HG02943 (cell line): ENCODE measurements around the gene BTBD17.
A peak's percentile ranks its signal among the peaks of the same experiment; 100 is the strongest.

ENCODE experiments used
- ATAC-seq: cut with Tn5 transposase; IDR thresholded peaks from one replicate; pipeline ENCODE4 v1.9.1; 2021; ENCODE audit warnings: mild to moderate bottlenecking, low read depth, moderate library complexity; ENCODE audit not compliant: unreplicated experiment

BTBD17 gene

DNA sequence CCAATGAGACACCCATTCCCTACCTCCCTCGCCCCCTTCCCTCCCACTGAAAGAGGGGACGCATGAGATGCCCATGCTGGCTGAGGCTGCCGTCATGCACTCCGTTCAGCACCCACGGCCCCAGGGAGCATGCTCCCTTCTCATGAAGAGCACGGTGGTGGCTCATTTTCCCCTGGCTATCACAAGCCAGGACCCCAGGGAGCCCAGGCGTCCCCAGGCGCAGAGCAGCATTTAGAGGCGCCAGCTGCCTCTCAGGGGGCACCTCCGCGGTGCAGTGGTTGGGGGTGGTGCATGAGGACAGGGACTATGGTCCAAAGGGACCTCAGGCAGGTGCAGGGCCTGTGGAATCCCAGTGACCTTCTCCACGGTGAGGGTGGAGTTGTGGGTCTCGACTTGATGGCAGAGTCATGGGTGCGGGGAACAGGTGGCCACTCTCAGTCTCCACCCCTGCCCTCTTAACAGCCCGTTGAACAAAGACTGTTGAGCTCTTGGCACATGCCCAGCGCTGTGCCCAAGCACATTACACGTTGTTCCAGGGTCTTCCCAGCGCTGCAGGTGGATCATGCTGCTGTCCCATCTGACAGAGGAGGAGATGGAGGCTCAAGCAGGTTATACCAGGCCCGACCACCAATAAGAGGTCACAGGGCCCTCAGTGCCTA, 22.0 kb downstream of the BTBD17 start:
- no peak for ATAC-seq

DNA sequence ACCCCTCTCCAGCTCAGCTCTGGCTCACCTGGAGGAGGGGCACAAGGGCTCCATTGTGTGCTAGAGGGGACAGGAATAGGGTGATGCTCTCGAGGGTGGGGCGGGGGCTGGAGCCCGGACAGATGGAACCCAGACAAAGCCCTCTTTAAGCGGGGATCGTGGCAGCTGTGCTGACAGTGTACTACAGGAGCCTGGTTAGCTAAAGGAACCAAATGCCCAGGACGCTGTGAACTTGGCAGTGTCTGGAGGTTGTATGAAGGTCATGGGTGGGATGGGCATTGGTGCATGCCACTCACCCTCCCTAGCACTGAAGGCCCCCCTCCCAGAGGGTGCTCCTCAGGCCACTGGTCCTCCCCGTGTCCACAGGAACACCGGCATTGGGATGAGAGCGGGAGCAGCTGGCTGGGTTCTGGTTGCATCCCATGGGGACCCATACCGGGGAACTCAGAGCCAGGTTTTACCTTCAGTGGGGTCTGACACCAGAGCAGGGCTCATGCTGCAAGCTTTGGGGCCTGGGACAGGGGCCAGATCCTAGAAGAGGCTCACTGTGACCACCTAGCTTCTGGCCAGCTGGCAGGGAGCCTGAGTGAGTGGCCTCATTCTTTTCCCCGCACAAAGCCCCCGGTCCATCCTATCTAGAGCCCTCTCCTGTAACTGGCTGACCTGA, 23.7 kb downstream of the BTBD17 start:
- ATAC-seq: no peak

DNA sequence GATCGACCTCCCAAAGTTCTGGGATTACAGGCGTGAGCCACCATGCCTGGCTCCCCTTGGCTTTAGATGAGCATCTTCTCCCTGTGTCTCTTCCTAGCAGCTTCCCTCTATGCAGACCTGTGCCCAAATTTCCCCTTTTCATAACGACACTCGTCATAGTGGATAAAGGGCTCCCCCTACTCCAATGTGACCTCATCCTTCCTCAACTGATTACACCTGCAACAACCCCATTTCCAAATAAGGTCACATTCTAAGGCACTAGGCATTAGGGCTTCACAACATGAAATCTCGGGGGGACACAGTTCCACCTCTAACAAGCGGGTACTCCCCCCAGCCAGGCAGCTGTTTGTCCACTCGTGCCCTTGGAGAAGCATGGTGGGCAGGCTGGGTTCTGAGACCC, 25.4 kb downstream of the BTBD17 start:
- no peak for ATAC-seq

DNA sequence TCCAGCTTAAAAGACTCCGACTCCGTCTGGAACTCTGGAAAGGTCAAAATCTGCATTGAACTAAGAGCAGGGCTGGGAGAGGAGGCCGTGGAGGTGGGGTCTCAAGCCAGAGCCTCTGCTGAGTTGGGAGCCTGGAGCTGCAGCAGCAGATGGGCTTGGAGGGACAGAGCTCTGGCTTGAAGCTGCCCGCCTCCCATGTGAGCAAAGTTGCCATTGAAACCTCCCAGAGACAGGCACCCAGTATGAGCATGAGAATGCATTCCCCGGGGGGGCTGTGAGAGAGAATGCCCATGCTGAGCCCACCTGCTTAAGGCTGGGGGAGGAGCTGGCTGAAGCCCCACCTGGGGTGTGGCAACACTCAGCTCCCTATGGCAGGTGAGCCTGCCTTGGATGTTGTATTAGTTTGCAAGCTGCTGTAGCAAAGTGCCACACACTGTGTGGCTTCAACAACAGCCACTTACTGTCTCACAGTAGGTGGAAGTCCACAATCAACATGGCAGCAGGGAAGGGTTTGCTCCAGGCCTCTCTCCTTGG, 26.1 kb downstream of the BTBD17 start:
- ATAC-seq: no peak

DNA sequence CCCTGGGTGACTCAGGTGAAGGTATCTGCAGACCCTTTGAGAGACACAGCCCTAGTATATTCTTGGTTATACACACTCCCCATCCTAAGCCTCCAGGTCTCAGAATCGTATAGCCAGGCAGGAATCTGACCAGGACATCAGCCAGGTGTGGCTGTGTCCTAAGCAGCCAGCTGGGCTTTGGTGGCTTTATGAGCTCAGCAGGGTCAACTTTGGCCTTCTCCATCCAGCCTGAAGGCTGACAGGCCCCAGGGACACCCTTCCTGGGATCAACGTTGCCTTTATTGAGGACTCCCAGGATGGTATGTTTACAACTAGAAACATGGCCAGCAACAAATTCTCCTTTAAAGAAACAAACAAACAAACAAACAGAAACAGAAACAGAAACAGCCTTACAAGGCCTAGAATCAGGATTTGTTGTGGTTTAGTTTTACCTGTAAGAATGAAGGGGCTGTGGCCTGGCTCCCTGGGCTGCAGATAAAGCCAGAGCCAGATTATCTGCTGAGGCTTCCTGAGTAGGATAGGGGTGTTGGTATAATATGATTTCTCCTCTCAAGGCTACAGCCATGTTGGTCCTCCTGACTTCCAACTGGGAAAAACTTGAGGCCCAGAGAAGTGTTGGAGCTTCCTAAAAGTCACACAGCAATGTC, 27.2 kb downstream of the BTBD17 start:
- ATAC-seq: no peak

DNA sequence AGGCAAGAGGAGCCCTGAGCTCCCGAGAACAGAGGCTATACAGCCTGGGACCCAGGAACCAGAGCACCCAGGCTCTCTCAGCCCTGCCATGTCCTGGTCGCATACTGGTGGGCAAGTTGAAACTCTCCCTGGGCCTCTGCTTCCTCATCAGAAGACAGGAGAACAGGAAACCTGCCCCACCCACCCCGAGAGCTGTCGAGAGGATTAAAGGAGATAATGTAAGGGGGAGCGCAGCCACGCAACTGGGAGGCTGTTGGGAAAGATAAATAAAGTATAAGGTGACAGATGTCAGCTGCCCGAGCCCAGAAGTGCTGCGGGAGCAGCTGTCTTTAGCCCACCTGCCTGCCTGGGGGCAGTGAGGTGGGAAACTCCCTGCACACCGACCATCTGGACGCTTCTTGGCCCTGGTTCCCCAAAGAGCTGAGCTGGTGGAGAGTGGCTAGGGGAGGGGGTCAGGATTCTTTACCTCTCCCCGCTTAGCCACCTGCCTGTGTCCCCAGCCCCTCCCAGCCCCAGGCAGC, 28.8 kb downstream of the BTBD17 start:
- ATAC-seq: no peak

DNA sequence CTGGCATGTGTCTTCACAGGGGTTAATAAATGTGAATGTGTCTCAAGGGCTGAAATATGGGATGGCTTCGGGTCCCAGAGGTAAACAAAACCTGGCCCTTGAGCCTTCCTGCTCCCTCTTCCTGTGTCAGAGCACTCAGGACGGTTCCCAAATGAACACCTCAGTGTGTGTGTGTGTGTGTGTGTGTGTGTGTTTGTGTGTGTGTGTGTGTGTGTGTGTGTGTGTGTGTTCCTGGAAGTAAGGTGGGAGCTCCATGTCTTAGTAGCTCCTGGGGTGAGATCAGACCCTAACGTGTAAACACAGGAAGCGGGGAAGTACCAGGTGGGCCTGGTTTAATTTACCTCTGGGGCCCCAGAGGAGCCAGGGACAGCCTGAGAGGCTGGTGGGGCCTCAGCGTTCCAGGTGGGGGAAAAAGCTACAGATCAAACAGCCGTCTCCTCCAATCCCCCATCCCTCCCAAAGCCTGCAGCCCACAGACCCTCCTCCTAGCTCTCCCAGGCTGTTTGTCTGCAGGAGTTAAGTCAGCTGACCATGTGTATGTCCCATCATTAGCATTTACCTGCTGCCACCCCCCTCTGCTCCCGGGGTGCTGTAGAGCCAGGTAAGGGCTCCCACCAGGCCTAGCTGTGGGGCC, 29.5 kb downstream of the BTBD17 start:
- no peak for ATAC-seq

DNA sequence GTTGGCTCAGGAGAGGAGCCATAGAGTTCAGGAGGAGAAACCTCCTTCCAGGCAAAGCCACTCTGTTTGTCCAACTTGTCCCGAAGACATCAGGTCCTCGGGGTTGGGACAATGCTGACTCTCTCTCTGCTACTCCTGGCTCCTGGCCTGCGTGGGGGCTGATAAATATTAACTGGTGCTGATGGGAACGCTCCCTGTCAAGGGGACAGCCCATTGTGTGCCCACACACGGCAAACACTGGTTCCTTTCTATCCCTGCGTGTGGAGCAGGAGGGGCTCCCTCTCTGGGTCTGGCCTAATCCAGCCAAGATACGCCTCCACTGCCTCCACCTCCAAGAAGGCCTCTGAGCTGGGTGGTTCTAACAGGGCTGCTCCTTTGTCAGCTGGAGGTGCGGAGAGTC, 31.2 kb downstream of the BTBD17 start:
- no peak for ATAC-seq

DNA sequence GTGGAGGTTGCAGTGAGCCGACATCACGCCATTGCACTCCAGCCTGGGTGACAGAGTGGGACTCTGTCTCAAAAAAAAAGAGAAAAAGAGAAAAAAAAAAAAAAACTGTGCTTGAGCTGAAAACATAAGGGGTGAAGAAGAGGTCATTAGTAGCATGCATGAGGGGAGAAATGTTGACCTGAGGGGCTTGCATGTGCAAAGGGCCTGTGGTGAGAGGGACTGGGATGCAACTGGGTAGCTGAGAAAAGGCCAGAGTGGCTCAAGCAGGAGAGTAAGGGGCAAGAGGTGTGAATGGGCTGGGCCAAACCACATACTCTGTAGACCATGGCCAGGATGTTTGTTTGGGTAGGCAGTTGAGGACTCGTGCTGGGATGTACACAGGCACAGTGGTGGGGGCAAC, 32.3 kb downstream of the BTBD17 start:
- no peak for ATAC-seq

DNA sequence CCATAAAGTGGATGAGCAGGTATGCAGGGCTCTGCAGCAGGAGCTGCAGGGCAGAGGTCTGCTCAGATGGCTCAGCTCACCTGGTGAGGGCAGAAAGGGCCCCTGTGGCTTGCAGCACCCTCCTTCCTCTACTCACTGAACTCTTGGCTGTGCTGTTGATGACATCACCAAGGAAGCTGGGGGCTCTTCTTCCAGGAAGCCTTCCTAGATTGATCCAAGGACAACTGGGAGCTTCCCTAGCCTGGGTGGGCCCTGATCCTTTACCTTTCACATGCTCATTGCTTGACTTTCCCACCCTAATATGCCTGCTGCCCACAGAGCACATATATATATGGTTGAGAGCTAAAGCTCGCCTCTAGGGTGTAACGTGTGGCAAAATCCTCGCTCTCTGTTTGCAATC, 33.2 kb downstream of the BTBD17 start:
- no peak for ATAC-seq

DNA sequence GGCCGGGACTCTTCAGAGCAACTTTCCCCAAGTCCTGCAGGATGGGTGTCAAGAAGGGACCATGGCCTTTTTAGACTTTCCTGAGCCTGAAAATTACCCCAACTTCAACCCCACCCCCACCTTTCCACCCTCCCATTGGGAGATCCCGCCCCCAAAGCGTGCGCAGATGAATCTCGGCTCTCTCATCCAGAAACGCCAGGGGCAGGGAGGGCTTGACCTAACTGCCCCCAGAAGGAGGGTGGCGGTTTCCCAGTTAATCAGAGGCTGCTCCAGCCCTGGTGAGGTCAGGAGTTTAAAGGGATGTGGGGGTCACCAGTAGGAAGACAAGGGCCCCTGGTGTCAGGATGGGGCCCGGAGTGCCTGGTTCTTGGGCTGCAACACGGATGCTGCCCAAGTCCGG, 35.2 kb downstream of the BTBD17 start:
- no peak for ATAC-seq

DNA sequence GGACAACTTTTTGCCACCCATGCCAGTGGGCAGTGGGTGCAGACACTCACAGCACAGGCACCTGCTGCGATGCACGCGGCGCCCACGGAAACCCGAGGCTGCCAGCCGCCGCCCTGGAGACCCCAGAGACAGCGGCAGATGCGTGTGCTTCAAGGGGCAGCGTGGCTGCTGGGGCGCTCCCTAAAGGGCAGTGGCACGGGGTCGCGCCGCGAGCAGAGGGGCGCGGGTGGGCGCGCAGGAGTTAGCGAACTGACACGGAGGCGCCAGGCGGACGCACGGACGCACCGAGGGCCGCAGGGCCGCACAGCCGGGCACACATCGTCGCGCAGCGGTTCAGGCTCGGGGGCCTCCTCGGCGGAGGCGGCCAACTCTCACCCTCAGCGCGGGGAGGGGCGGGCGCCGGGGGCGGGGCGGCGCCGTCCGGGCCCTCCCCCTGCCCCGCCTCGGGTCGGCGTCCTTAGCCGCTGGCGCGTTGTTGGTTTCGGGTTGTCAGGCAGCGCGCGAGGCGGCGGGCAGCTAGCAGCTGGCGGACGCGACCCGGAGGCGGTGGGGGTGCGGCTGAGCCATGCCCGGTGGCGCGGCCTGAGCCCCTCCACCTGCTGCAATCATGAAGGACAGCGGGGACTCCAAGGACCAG, 35.8 kb downstream of the BTBD17 start, which contains the start of gene KIF19:
KIF19 (plus strand) TSS at position 484 of the 637 bp plus-strand sequence; CDS start at position 608, 124 bp downstream.
- ATAC-seq: peak; percentile 74

DNA sequence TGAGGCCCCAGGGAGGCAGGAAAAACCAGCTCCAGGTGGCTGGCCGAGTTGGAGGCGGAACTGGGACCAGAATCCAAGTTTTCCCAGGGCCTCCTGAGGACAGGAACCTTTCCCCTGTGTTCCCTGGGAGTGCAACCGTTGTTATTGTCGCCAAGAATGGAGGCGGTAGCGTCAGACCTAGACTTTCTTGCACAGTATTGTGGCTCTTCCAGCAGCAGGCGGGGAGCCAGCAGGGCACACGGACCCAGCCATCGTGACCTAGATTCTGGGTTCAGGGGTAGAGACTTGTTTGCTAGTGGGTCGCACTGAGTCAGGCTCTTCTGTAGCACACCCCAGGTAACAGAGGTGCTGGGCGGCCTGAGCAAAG, 36.3 kb downstream of the BTBD17 start:
- ATAC-seq: no peak

DNA sequence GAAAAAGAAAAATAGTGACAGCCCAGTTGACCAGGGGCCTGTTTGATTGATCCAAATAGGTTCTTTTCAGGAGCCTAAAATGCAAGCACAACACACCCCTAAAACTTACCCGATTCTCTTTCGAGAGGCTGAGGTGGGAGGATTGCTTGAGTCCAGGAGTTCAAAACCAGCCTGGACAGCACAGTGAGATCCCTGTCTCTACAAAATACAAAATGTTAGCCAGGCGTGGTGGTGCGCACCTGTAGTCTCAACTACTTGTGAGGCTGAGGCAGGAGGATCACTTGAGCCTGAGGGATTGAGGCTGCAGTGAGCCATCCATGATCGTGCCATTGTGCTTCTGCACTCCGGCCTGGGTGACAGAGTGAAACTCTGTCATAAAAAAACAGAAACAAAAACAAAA, 37.1 kb downstream of the BTBD17 start:
- ATAC-seq: no peak

DNA sequence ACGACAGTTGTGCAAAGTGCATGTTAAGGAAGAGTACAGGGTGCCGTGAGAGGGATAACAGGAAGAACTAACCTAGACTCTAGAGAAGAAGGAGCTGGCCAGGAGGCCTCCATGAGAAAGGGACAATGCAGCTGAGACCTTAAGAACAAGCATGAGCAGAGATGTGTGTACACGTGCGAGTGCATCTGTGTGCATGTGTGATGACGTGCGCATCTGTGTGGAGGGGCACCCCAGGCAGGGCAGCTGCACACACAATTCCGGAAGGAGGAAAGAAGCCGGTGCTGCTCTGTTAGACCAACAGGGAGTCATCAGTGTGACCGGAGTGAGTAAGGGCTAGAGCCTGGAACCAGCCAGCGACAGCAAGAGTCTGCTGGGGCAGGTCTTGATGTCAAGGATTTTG, 43.3 kb downstream of the BTBD17 start:
- ATAC-seq: no peak

DNA sequence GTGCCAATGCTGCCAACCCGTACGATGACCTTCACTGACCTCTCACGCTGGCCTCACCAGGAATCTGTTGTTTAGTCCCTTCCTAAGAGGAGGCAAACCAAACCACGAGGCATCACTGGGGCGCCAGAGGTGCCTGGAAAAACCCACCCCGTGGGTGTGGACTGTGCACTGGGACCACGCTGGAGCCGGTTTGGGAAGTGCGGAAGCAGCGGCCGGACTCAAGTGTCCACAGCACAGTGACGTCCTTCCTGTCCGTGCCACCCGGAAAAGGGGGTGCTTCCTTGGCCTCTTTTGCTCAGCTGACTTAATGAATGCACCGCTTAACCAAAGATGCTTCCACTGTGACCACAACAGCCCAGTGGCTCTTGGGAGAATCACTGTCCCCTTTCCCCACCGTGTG, 44.6 kb downstream of the BTBD17 start:
- ATAC-seq: no peak

DNA sequence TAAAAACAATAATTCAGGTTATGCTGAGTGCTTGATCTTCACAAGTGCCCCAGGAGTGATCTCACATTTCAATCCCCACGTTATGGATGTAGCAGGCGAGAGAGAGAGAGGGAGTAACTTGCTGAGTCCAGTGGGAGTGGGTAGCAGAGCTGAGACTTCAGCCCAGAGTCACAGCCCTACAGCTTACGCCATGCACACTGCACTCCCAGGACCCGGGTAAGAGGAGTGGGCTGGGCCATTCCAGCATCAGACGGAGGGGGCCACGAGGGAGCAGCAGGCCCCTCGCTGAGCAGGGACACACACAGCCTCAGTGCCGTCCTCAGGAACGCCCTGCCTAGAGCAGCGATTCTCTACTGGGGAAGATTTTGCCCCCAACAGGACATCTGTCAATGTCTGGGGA, 45.4 kb downstream of the BTBD17 start:
- no peak for ATAC-seq

DNA sequence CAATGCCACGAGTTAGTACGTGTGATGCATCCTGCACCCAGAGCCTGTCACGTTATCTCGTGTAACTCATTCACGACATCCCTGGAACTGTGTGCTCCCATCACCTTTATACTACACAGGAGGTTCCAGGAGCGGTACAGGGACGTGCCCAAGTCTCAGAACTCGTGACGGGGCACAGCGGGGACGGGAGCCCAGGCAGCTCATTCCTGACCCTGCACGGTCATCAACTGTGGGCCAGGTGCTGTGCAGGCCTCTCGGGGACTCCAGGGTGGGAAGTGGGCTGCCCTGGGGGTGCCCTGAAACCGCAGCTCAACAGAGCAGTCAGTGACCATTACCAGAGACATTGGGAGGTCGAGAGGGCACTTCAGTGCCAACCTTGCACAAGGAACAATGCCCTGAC, 46.8 kb downstream of the BTBD17 start:
- no peak for ATAC-seq

DNA sequence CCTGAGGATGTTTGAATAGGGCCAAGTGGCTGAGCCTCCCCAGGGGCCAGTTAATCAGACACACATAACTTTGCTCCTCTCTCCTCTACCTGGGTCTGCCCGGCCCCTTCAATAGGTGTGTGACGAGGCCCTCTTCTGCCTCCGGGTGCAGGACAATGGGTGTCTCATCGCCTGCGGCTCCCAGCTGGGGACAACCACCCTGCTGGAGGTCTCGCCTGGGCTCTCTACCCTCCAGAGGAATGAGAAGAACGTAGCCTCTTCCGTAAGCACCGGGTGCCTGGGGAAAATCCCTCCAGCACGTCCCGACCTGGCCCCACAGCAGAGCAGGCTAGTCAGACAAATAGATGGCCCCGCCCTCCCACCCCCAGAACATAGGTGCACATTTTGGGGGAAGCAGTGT, 51.8 kb downstream of the BTBD17 start:
- no peak for ATAC-seq

DNA sequence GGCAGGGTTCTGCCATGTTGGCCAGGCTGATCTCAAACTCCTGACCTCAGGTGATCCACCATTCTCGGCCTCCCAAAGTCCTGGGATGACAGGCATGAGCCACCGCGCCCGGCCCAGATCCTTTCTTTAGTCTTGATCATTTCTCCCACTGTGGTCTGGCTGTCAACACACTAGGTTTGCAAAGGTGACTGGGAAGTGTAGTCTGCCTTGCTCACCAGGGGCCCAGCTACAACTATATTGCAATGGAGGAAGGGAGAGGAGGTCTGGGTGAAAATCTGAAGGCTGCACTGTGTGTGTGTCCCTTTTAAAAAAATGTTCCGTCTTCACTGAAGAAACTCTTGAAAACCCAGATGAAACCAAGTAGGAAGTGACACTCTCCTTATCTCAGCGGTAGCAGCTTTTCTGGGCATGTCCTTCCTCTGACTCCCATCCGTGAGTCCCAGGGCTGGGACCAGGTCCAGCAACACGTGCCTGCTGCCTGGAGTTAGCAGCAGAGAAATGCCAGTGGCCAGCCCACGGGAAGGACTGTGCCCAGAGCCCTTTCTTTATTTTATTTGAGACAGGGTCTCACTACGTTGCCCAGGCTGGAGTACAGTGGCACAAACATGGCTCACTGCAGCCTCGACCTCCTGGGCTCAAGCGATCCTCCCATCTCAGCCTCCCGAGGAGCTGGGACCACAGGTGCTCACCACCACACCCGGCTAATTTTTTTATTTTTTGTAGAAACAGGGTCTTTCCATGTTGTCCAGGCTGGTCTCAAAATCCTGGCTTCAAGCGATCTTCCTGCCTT, 53.5 kb downstream of the BTBD17 start:
- ATAC-seq: no peak
